GM18502 (cell line): Measurements from ENCODE around the gene NPAS1.
A peak's percentile ranks its signal among the peaks of the same experiment; 100 is the strongest.
"Not testable (repeated sequence)": the region's sequence is repeated elsewhere in the genome, so short reads cannot be mapped to it uniquely, and the experiment has no call there.

ENCODE experiments used
- ATAC-seq: cut with Tn5 transposase; IDR thresholded peaks from one replicate; pipeline ENCODE4 v1.9.1; 2021; ENCODE audit warnings: mild to moderate bottlenecking; ENCODE audit not compliant: unreplicated experiment, poor library complexity

Gene NPAS1

DNA sequence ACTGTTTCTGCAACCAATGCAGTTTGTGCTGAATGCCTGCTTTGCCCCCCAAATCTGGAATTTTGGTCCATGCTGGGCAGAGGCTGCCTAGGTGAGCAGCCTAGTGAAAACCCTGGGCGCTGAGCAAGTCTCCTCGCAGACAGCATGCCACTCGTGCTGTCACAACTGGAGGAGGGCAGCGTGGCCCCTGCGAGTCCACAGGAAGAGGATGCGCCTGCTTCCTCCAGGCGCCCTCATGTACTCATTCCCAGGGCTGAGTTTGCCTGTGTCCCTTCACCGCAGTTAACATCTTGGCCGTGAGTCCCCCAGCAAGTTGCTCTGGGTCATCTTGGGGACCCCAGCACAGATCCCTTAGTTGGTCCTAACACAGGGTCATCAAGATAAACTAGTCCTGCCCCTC lies 55.0 kb downstream of the NPAS1 start:
- no peak for ATAC-seq

DNA sequence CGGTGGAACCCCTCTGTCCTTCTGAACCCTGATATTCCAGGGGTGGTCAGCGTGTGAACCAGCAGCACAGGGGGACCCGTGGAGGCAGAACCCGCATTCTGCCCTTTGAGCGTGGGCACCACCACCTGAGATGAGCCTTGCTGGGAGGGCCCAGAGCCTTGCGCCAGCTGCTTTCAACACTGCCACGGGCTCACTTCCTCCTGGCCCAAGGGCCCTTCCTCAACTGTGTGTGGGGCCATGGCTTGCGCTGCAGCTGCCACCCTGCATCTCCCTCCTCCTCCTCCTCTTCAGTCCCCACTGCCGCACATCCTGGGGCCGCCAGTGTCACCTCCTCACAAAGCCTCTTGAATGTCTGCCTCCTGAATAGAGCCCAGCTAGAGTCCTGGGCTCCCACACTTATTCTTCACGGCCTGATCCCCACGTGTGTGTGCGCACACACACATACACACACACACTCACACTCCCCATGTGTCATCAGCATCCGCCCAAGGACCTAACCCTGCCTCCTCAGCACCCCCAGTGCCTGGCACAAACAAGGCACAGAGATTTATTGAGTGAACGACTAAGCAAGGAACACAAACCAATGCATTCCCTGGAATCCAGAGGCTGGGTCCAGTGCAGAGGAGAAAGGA lies 55.7 kb downstream of the NPAS1 start:
- no peak for ATAC-seq

DNA sequence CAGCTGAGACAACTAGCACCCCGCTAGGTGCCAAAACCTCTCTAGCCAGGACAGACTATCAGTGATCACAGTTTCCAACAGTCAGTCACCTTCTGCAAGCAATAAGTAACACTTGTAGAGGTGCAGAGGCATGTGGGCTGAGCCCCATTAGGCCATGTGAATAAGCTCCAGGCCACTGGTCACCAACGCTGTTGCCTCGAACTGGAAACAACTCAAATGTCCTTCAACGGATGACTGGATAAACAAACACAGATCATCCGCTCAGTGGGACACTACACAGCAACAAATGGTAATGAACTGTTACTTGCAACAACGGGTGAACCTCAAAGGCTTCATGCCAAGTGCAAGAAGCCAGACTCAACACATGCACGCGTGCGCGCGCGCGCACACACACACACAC lies 56.3 kb downstream of the NPAS1 start:
- no peak for ATAC-seq

DNA sequence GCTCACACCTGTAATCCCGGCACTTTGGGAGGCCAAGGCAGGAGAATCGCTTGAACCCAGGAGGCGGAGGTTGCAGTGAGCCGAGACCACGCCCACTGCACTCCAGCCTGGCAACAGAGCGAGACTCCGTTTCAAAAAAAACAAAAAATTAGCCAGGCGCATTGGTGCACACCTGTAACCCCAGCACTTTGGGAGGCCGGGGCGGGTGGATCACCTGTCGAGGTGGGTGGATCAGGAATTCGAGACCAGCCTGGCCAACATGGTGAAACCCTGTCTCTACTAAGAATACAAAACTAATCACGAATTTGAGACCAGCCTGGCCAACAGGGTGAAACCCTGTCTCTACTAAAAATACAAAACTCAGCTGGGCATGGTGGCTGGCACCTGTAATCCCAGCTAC lies 58.7 kb downstream of the NPAS1 start:
- ATAC-seq = not testable (repeated sequence)

DNA sequence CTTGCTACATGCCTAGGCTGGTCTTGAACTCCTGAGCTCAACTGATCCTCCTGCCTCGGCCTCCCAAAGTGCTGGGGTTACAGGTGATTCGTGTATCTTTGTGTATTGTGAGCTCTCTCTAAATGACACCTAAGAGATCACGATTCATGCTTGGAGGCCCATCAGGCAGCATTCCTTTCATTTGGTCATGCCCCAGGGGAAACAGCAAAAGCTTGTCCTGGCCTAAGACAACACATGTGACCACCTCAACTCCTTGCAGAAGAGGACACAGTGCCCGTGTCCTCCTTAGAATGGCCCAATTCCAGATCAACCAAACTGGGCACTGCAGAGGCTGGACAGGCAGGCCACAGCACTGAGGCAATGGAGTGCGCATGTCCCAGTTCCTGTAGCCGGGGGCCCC lies 61.5 kb downstream of the NPAS1 start:
- ATAC-seq = no peak

DNA sequence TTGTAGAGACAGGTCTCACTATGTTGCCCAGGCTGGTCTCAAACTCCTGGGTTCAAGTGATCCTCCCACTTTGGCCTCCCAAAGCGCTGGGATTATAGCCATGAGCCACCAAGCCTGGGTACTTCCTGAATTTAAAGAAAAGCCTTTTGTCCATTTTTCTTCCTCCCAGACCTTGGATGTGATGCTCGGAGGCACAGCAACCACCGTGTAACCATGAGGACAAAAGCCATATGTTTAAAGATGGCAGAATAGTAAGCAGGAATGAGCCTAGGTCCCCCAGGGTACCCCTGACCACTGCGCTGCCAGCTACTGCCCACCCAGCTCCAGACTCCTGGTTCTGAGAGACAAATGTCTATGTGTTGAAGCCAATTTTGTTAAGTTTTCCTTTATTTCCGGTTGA lies 62.9 kb downstream of the NPAS1 start:
- ATAC-seq = no peak

DNA sequence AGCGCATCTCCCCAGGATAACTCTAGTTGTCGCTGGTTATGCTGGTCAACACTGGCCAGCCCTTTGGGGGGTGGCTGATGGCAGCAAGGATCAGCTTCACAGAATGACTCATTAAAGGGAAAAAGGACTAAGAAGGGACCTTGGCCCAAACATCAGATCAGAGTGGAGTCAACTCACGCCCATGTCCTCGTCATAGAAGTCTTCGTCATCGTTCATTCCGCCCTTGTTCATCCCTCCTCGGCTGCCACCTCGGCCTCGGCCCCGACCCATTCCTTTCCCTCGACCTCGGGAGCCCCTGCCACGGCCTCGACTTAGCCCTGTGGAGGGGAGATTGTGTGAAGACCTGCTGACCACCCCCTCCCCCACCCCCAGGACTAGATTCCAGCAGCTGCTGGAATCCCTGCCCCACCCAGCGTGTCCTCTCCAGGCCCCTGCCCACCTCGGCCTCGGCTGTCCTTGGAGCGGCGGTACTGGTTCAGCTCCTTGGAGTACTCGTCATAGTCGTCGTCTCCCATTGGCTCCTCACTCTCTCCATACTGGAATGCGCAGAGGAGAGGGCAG lies 65.3 kb downstream of the NPAS1 start:
- ATAC-seq = no peak

DNA sequence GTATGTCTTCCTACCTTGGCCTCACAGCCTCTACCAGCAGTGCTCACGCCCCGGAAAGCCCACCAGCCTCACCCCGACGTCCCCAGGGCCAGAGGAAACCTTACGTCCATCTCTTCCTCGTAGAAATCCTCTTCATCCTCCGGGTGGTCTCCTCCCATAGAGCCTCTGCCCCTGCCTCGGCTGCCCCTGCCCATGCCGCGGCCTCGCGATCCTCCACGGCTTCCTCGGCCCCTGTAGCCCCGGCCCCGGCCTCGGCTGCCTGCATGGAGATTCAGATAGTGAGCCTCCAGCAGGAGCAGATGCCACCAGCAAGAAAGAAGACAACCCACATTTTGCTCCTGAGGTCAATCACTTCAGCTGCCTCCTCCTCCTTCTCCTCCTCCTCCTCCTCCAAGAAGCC lies 66.6 kb downstream of the NPAS1 start:
- no peak for ATAC-seq

DNA sequence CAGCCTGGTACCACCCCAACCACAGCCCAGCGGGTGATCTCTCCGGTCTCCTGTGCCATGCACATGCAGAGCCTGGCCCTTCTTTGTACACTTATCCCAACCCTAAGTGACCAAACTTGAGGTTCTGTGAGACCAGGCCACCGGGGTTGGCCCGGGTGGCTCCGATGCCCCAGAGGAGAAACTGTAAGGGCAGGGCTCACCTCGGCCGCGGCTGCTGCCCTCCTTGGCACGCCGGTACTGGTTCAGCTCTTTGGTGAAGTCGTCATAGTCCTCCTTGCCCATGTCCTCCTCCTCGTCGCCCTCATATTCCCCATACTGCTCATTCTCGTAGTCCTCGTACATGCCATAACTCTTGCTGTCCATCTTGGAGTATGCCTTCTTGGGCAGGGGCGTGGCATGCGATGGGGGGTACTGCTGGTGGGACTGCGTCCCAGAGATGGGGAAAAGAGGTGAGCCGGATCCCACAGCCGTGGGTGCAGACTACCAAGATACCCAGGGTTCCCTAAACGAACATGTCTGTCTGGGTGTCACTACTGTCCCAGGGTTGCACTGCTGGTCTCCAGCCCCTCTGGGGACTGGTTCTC lies 70.2 kb downstream of the NPAS1 start:
- no peak for ATAC-seq

DNA sequence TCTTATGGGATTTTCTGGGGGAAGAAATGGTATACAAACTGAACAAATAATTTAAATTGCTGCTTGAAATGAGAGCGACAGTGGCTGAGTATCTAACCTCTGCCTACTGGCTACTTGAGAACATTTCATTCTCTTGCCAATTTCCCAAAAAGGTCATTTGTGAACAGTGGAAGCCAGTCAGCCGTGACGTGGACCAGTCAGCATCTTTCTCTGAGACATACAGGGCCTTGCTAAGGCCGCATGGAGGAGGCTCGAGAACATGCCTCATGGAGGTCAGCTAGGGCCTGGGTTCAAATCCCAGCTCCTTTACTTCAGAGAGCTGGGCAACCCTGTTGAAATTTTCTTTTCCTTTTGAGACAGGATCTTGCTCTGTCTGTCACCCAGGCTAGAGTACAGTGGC lies 73.6 kb downstream of the NPAS1 start:
- no peak for ATAC-seq

DNA sequence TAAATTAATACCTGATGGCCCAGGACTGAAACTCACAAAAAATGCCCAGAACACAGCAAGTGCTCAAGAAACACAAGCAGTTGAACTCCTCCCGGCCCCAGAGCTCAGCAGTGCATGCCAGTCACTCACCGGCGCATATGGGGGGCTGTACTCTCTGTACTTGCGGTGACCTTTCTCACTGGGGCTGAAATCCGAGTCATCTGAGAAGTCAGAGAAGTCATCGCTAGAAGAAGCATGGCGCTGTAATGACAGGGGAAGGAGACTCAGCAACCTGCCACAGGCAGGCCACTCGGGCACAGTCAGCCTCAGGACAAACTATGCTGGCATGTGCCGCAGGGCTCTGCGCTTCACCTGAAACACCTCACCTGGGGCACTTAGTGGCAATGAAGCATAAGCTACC lies 74.2 kb downstream of the NPAS1 start:
- ATAC-seq = peak; percentile 70

DNA sequence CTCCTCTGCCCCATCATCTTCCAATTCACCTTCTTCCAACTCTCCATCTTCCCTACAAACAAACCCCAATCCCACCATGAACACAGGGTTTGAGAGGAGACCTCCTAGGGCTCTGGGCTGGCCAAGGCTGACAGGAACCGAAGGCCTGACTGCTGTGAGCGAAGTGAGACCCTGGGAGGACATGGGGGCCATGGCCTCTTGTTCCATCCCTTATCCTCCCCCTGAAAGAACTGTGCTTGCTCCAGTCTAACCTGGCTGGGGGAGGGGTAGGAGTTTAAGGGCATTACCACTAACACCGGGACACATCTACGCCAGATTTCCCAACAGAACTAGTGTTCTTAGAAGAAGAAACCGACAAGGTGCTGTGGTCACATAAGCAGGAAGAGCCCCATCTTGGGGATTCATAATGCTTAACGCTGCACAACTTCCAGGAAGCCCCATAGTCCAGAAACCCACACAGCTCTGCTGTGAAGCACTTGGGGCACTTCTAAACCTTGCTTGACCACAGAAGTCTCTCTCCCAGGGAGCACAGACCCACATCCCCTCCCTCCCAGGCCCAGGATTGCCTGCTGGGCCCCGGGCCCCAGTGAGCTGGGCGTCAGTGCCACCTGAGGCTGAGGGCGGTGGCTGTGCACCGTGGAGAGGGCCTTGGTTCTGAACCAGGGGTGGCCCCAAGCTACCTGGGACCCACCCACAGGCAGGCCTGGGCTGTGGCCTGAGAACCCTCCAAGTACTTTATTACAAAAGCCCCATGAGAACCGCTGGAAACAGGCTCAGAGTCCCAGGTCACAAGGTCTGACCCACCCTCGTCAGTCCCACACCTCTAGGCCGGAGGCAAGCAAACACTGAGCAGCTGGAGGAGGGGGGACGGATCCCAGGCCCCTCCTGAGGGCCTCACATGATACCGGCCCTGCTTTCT lies 75.2 kb downstream of the NPAS1 start:
- ATAC-seq = no peak
